Measurements from ENCODE around the gene FOXF2.

DNA sequence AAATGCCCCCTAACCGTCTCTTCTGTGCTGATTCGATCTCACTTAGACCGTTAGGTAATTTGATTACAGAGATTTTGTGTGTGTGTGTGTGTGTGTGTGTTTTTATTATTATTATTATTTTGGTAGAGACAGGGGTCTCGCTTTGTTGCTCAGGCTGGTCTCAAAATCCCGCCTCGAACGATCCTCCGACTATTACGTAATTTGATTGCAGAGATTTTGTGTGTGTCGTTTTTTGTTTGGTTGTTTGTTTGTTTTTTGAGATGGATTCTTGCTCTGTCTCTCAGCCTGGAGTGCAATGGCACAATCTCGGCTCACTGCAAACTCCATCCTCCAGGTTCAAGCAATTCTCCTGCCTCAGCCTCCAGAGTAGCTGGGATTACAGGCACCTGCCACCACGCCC is 28.3 kb downstream of the FOXF2 start:
- TF ChIP-seq CBFB (IDR thresholded peaks at IDR 0.05; ENCODE audit: low read depth) (no peak), TAF1 (IDR thresholded peaks at IDR 0.05; ENCODE audit: borderline replicate concordance, low read depth, low read length) (no peak)
